ENCODE data around the gene LZTR1. TPM values are rescaled to one million over a fixed set of nuclear protein-coding genes. Genes with fewer than 3 reads are reported as not detected.
A peak's percentile ranks its signal among the peaks of the same experiment; 100 is the strongest.

LZTR1 gene
- total RNA-seq, 4 donors from 2014 or later = 37.1 to 67.2 (median 55.7) TPM

DNA sequence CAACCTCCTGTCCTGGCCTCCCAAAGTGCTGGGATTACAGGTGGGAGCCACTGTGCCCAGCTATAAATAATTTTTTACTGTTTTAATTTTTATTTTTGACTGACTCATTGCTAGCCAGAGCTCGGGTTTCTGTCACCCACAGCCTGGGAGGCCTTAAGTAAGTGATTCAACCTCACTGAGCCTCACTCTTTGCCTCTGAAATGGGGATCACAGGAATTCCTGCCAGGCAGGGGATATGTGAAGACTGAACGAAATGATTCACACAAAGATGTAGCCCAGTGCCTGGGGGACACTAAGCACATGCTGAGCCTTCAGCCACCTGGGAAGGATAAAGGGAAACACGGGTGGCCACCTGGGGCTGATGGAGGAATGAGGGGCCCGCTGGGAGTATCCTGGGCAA is 59.8 kb downstream of the LZTR1 start:
- H3K36me3 ChIP-seq = no peaks in the 10 kb centered on the region
- no peaks in the 10 kb centered on the region for H3K9me3 ChIP-seq
- no peaks in the 10 kb centered on the region for H3K27me3 ChIP-seq
- intact Hi-C loops (cut with DNase I) = no loop called here
- DNase-seq = no peak
- peaks cover 7 to 12% of the 10 kb centered on the region in 2 donors for H3K4me1 ChIP-seq
- no peak overlapping the region for H3K4me3 ChIP-seq (replicated peaks in 1 of 3)
- H3K27ac ChIP-seq = no peak overlapping the region
- TF ChIP-seq, protein P1, sequence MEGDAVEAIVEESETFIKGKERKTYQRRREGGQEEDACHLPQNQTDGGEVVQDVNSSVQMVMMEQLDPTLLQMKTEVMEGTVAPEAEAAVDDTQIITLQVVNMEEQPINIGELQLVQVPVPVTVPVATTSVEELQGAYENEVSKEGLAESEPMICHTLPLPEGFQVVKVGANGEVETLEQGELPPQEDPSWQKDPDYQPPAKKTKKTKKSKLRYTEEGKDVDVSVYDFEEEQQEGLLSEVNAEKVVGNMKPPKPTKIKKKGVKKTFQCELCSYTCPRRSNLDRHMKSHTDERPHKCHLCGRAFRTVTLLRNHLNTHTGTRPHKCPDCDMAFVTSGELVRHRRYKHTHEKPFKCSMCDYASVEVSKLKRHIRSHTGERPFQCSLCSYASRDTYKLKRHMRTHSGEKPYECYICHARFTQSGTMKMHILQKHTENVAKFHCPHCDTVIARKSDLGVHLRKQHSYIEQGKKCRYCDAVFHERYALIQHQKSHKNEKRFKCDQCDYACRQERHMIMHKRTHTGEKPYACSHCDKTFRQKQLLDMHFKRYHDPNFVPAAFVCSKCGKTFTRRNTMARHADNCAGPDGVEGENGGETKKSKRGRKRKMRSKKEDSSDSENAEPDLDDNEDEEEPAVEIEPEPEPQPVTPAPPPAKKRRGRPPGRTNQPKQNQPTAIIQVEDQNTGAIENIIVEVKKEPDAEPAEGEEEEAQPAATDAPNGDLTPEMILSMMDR (IDR thresholded peaks at IDR 0.05) = no peak
- no peak for TF ChIP-seq POLR2A (IDR thresholded peaks at IDR 0.05)
- WGBS, 2 donors = 78 to 87% methylated on average over 2 to 4 of the region's 4 CpGs

DNA sequence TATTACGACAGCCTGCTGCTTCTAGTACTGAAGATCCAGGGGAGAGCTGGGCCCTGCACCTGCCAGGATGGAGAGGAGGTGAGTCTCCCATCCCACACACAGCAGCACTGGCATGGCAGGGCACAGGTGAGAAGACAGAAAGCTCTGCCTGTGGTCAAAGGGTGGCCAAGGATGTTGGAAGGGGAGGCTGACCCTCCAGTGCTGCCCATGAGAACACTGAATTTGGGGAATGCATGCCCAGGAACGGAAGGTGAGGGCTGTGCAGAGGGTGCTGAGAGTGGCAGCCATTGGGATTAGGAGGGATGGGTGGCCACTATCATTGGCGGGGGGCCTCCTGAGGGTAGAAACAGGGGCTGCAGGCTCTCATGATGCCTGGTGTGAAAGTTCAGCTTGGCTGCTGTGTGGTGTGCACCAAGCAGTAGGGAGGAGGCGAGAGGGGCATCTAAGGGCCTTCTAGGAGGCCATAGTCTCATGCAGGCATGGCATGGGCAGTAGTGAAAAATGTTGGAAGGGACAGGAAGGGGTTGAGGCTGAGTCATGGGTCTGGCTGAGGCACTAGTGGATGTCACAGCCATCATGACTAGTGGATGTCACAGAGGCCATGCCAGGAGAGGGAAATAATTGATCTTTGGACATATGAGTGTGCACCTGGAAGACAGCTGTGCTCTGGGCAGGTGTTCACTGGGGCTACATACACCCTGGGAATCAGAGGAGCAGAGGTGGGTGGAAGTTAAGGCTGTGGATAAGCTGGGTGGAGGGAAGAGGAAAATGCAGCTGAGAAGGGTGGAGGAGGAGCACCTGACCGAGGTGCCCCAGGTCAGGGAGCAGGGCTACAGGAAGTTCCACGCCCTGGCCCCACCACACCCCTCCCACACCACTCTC is 61.1 kb downstream of the LZTR1 start:
- DNase-seq = no peak
- Histone ChIP-seq H3K4me3 (replicated peaks in 1 of 3) (no peak overlapping the region), H3K27me3 (no peaks in the 10 kb centered on the region), H3K36me3 (no peaks in the 10 kb centered on the region), H3K27ac (no peak overlapping the region), H3K4me1 (peaks cover 7 to 12% of the 10 kb centered on the region in 2 donors), H3K9me3 (no peaks in the 10 kb centered on the region)
- TF ChIP-seq, protein P1 (IDR thresholded peaks at IDR 0.05) = no peak
- no peak for TF ChIP-seq POLR2A (IDR thresholded peaks at IDR 0.05)
- WGBS, 2 donors = 86 to 90% methylated on average over 6 of the region's 6 CpGs
- intact Hi-C loops (cut with DNase I) = no loop called here

DNA sequence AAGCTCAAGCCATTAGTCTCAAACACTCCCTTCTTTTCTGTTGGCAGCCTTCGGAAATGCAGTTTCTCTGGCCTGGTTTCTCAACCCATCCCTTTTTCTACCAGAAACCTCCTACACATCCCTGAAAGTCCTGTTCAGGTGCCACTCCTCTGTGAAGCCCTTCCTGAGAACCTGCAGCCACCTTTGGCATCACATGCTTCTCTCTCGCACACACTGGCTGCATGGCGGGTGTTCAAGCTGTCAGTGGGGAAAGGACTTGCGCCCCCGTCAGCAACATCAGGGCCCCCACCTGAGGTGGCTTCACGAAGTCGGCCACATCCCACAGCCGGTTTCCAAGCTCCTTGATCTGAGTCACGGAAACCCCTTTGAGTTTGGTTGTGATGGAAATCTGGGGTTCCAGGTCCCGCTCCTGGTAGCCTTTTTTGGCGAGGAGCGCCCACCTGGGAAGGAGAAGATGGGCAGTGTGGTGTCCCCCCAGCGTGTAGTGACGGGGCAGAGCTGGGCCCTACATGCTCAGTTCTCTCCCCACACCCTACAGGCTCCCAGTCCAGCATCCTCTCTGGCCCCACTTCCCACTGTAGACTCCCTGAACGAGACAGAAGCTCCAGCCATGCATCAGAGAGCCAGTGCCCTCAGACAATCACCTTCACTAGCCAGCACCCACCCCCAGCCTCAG is 61.9 kb downstream of the LZTR1 start:
- no peak overlapping the region for H3K4me3 ChIP-seq (replicated peaks in 1 of 3)
- WGBS, 2 donors = 88 to 95% methylated on average over 13 to 15 of the region's 15 CpGs
- H3K9me3 ChIP-seq = no peaks in the 10 kb centered on the region
- no peak for DNase-seq
- no peaks in the 10 kb centered on the region for H3K36me3 ChIP-seq
- H3K4me1 ChIP-seq = peaks cover 7 to 12% of the 10 kb centered on the region in 2 donors
- no peaks in the 10 kb centered on the region for H3K27me3 ChIP-seq
- intact Hi-C loops (cut with DNase I) = no loop called here
- no peak overlapping the region for H3K27ac ChIP-seq
- TF ChIP-seq, protein P1 (IDR thresholded peaks at IDR 0.05) = no peak
- TF ChIP-seq POLR2A (IDR thresholded peaks at IDR 0.05) = no peak

DNA sequence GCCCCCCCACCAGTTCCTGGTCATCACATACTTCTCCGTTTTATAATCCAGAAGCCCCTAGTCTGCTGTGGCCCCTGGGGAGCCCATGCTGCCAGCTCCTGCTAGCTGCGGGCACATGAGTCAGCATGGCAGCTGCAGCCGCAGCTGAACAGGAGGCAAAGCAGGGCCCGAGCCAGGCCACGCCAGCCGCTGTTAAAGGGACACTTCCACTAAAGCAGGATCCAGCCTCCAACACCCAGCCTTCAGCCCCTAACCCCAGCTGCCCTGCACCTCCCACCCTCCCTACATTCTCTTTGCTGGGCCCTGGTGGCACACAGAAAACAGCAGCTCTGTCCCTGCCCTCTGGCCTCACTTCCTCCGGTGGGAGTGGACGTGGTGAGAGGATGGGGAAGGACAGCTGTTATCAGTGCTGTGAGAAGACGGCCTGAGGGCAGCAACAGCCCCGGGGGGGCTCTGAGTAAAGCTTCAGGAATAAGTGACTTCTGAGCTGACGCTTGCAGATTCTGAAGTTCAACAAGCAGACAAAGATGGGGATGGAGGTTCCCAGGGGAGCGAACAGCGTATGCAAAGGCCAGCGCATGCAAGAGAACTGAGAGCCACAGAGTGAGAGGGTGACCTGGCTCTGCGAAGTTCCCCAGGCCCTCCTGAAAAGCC is 63.0 kb downstream of the LZTR1 start:
- intact Hi-C loops (cut with DNase I) = no loop called here
- 23 to 46% methylated on average over 14 to 15 of the region's 15 CpGs for WGBS, 2 donors
- no peak overlapping the region for H3K27ac ChIP-seq

More for the DNA sequence above, 63.0 kb downstream of the LZTR1 start:
- H3K36me3 ChIP-seq = no peaks in the 10 kb centered on the region
- peak overlapping the region in 1 of 3 donors; percentile 10 for H3K4me3 ChIP-seq (replicated peaks in 1 of 3)
- no peaks in the 10 kb centered on the region for H3K27me3 ChIP-seq
- TF ChIP-seq, protein P1 (IDR thresholded peaks at IDR 0.05) = no peak
- TF ChIP-seq POLR2A (IDR thresholded peaks at IDR 0.05) = no peak
- peaks cover 7 to 12% of the 10 kb centered on the region in 2 donors for H3K4me1 ChIP-seq
- no peak for DNase-seq
- no peaks in the 10 kb centered on the region for H3K9me3 ChIP-seq
